Mesothelial cell of epicardium (in vitro differentiated cells): ENCODE measurements around the gene AAMP. TPM values are rescaled to one million over a fixed set of nuclear protein-coding genes. Genes with fewer than 3 reads are reported as not detected.
"Not testable (repeated sequence)": the region's sequence is repeated elsewhere in the genome, so short reads cannot be mapped to it uniquely, and the experiment has no call there.

Experiments used
- DNase-seq, 2 experiments: peaks; one replicate each; pipeline ENCODE4 v3.0.0; 2021; ENCODE audit warnings: low spot score in 2 of 2; ENCODE audit not compliant: unreplicated experiment in 2 of 2
- H3K27ac Mint-ChIP-seq: 2 replicates; pipeline ENCODE4 v1.8.0; 2021; ENCODE audit warnings: mixed read lengths
- H3K27me3 Mint-ChIP-seq: 2 replicates; pipeline ENCODE4 v1.8.0; 2021; ENCODE audit warnings: low read depth, mixed read lengths
- H3K36me3 Mint-ChIP-seq: 2 replicates; pipeline ENCODE4 v1.8.0; 2021; ENCODE audit warnings: mixed read lengths
- H3K4me1 Mint-ChIP-seq: 2 replicates; pipeline ENCODE4 v1.8.0; 2021; ENCODE audit warnings: mixed read lengths
- H3K4me3 Mint-ChIP-seq: 2 replicates; pipeline ENCODE4 v1.8.0; 2021; ENCODE audit warnings: mild to moderate bottlenecking, moderate library complexity, mixed read lengths
- H3K9me3 Mint-ChIP-seq: 2 replicates; pipeline ENCODE4 v1.8.0; 2021; ENCODE audit warnings: mixed read lengths
- total RNA-seq: library from RNA; stranded (reverse); gene quantifications from 3 replicates; pipeline ENCODE4 v1.2.1, GENCODE V29; 2021
- TF ChIP-seq, protein P1 (sequence below): fragments of 200-600 bp; sonication (generic); IDR thresholded peaks from one replicate; pipeline ENCODE4 v1.5.0; 2021; ENCODE audit warnings: antibody characterized with exemption; ENCODE audit not compliant: unreplicated experiment

AAMP gene, protein sequence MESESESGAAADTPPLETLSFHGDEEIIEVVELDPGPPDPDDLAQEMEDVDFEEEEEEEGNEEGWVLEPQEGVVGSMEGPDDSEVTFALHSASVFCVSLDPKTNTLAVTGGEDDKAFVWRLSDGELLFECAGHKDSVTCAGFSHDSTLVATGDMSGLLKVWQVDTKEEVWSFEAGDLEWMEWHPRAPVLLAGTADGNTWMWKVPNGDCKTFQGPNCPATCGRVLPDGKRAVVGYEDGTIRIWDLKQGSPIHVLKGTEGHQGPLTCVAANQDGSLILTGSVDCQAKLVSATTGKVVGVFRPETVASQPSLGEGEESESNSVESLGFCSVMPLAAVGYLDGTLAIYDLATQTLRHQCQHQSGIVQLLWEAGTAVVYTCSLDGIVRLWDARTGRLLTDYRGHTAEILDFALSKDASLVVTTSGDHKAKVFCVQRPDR
- total RNA-seq: 66.6 to 67.2 TPM (median 67.1 TPM) in 3 replicates

DNA sequence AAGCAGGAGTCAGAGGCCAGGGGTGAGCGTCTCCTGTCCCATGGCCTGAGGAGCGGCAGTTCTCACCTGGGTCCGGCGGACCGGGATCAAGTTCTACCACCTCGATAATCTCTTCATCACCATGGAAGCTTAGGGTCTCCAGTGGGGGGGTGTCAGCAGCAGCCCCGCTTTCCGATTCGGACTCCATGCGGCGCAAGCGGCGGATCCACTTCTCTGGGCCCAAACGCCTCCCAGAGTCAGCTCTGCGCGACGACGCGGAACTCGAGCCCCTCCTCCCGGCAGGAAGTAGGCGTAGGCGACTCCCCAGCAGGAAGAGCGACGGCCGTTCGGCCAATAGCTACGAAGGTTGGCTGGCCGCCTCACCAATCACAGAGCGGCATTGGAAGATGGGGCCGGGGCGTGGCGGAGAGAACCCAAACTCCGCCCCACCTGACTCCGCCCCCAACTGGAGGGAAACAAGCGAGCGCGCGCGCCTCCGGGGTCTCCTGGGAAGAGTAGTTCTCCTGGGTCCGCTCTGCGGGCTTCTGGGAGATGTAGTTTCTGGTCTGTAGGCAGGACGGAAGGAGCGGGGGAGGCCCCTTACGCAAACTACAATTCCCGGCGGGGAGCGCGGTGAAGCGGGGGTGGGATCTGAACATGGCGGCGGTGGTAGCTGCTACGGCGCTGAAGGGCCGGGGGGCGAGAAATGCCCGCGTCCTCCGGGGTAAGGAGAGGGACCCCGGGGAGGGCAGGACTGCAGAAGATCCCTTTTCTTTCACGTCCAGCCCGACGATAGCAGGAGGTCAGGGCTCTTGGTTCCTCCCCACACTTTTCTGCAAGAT lies at the start of gene AAMP, which contains the start of gene PNKD:
AAMP (minus strand) TSS at position 238 of the 821 bp plus-strand sequence; CDS start at position 187, 51 bp downstream.
PNKD (plus strand) TSS at position 620 of the 821 bp plus-strand sequence; CDS start at position 637, 17 bp downstream.
- no peaks in the 10 kb centered on the region for H3K27me3 Mint-ChIP-seq
- peaks cover 14% of the 10 kb centered on the region for H3K36me3 Mint-ChIP-seq
- TF ChIP-seq, protein P1, sequence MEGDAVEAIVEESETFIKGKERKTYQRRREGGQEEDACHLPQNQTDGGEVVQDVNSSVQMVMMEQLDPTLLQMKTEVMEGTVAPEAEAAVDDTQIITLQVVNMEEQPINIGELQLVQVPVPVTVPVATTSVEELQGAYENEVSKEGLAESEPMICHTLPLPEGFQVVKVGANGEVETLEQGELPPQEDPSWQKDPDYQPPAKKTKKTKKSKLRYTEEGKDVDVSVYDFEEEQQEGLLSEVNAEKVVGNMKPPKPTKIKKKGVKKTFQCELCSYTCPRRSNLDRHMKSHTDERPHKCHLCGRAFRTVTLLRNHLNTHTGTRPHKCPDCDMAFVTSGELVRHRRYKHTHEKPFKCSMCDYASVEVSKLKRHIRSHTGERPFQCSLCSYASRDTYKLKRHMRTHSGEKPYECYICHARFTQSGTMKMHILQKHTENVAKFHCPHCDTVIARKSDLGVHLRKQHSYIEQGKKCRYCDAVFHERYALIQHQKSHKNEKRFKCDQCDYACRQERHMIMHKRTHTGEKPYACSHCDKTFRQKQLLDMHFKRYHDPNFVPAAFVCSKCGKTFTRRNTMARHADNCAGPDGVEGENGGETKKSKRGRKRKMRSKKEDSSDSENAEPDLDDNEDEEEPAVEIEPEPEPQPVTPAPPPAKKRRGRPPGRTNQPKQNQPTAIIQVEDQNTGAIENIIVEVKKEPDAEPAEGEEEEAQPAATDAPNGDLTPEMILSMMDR: no peak
- peaks cover 27% of the 10 kb centered on the region for H3K4me1 Mint-ChIP-seq
- DNase-seq: peak; percentile 100
- no peaks in the 10 kb centered on the region for H3K9me3 Mint-ChIP-seq
- peak within 1 kb of the TSS; percentile 88 for H3K27ac Mint-ChIP-seq
- H3K4me3 Mint-ChIP-seq: peak within 1 kb of the TSS; percentile 98

GRCh38 chr2:218318241-218318640 lies 48.3 kb upstream of the AAMP start:
- Mint-ChIP-seq H3K36me3 (no peaks in the 10 kb centered on the region), H3K27ac (no peak overlapping the region), H3K27me3 (no peaks in the 10 kb centered on the region), H3K4me3 (no peak overlapping the region), H3K4me1 (peaks cover 60% of the 10 kb centered on the region), H3K9me3 (no peaks in the 10 kb centered on the region)
- TF ChIP-seq, protein P1: no peak
- no peak for DNase-seq

DNA sequence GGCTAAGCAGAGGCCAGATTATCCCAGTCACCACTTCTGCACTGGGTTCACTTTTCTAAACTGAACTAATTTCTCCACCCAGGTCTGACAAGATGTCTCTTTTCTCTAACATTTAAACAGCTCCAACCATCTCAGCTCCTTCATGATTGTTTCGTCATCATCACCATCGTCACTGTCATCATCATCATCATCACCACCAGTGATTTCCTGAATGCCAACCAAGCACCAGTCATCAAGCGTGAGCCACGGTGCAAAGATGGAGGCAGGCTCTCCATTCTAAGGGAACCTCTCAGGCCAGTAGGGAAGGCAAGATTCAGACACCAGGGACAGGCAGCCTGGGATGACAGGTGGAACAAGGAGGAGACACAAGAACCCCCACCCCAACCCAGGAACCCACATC lies 47.9 kb upstream of the AAMP start:
- TF ChIP-seq, protein P1: no peak

GRCh38 chr2:218317303-218317630 lies 47.3 kb upstream of the AAMP start:
- Mint-ChIP-seq H3K4me1 (peaks cover 60% of the 10 kb centered on the region), H3K36me3 (no peaks in the 10 kb centered on the region), H3K9me3 (no peaks in the 10 kb centered on the region), H3K4me3 (no peak overlapping the region), H3K27ac (peak overlapping the region; percentile 78), H3K27me3 (no peaks in the 10 kb centered on the region)
- DNase-seq: no peak
- TF ChIP-seq, protein P1: no peak

More for the DNA sequence above, 47.9 kb upstream of the AAMP start:
- no peaks in the 10 kb centered on the region for H3K9me3 Mint-ChIP-seq
- H3K27me3 Mint-ChIP-seq: no peaks in the 10 kb centered on the region
- DNase-seq: no peak
- no peak overlapping the region for H3K27ac Mint-ChIP-seq
- peaks cover 62% of the 10 kb centered on the region for H3K4me1 Mint-ChIP-seq
- H3K36me3 Mint-ChIP-seq: no peaks in the 10 kb centered on the region
- no peak overlapping the region for H3K4me3 Mint-ChIP-seq

DNA sequence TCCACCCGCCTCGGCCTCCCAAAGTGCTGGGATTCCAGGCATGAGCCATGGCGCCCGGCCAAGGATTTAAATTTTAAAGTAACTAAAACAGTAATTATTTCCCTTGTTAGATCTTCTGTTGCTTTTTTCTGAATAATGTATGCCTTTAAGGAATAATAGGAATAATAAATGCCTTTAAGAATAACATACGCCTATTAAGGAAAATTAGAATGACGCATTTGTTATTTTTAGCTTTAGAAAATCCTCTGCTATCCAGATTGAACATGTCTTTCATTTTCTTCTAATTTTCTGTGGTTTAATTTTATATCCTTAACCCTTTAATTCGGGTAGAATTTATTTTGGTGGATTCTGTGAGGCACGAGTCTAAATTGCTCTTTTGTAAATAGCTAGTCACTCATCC lies 45.5 kb upstream of the AAMP start:
- Mint-ChIP-seq H3K9me3 (no peaks in the 10 kb centered on the region), H3K27me3 (no peaks in the 10 kb centered on the region), H3K27ac (peak overlapping the region; percentile 86), H3K4me3 (no peak overlapping the region), H3K36me3 (no peaks in the 10 kb centered on the region), H3K4me1 (peaks cover 61% of the 10 kb centered on the region)
- TF ChIP-seq, protein P1: no peak
- no peak for DNase-seq

DNA sequence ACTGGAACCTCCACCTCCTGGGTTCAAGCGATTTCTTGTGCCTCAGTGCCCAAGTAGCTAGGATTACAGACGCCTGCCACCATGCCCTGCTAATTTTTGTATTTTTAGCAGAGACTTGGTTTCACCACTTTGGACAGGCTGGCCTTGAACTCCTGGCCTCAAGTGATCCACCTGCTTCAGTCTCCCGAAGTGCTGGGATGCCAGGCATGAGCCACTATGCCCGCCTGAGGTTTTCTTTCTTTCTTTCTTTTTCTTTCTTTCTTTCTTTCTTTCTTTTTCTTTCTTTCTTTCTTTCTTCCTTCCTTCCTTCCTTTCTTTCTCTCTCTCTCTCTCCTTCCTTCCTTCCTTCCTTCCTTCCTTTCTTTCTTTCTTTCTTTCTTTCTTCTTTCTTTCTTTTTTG lies 44.8 kb upstream of the AAMP start:
- DNase-seq, H3K4me3 Mint-ChIP-seq, H3K27me3 Mint-ChIP-seq, H3K36me3 Mint-ChIP-seq, H3K9me3 Mint-ChIP-seq: not testable (repeated sequence)
- H3K4me1 Mint-ChIP-seq: peaks cover 55% of the 10 kb centered on the region
- H3K27ac Mint-ChIP-seq: peak overlapping the region; percentile 86
